K562 (cell line): ENCODE measurements around the gene INSM2. TPM values are rescaled to one million over a fixed set of nuclear protein-coding genes. Genes with fewer than 3 reads are reported as not detected.

Experiments
- ATAC-seq: fragments of 200-7000 bp; cut with Tn5 transposase; 3 replicates; pipeline ENCODE4 v1.9.1; 2020; ENCODE audit warnings: moderate library complexity
- BruUV-seq: library from RNA; stranded (reverse); fragments of 400-500 nt; replicated peaks from 2 replicates; lab custom pipeline; 2021; lab: Mats Ljungman, UMichigan
- CTCF ChIA-PET: fragments of 300-600 bp; formaldehyde crosslinking; extraction: SDS; loops from one replicate; lab custom pipeline; 2021; ENCODE audit warnings: low intra/inter-chr PET ratio; lab: Yijun Ruan, JAX
- POLR2A ChIA-PET: fragments of 300-600, 350-650 bp; sonication (Branson Sonifier 250); formaldehyde crosslinking; extraction: SDS; loops from one replicate; lab custom pipeline; 2021; ENCODE audit warnings: antibody characterized with exemption, inconsistent platforms; lab: Yijun Ruan, JAX
- DNase-seq, 4 experiments: peaks; one replicate each; pipeline versions ENCODE4 v3.0.0 to v3.0.0-alpha.2; 2011 to 2018; ENCODE audit warnings: low spot score in 3 of 4, mixed read lengths in 3 of 4; ENCODE audit errors: extremely low read depth in 1 of 4
- FAIRE-seq: peaks from 2 replicates; lab custom pipeline; 2011; peaks lifted over from hg19 to GRCh38; lab: Jason Lieb, UNC
- H2AFZ ChIP-seq: 2 replicates; pipeline ENCODE4 v1.6.0; 2011; ENCODE audit warnings: low read depth, low read length, control low read depth, inconsistent platforms
- H3K27ac ChIP-seq: fragments of 200-600 bp; 3 replicates; pipeline ENCODE4 v1.8.0; 2011; ENCODE audit warnings: low read depth, mild to moderate bottlenecking, control low read depth, inconsistent platforms, low read length, moderate library complexity, mixed read lengths; ENCODE audit errors: extremely low read depth
- H3K27me3 ChIP-seq, 2 experiments: fragments of 300-600 bp in 1 of 2; 2 replicates in 1 of 2; 3 replicates in 1 of 2; pipeline versions ENCODE4 v1.6.0 to v1.8.0; 2011; ENCODE audit warnings: inconsistent platforms in 2 of 2, low read length in 2 of 2, mild to moderate bottlenecking in 1 of 2, mixed read lengths in 1 of 2, moderate library complexity in 1 of 2; ENCODE audit not compliant: control insufficient read depth in 2 of 2, insufficient read depth in 2 of 2
- H3K36me3 ChIP-seq: fragments of 300-600 bp; 3 replicates; pipeline ENCODE4 v1.8.0; 2011; ENCODE audit warnings: mild to moderate bottlenecking, low read length, inconsistent platforms; ENCODE audit not compliant: control insufficient read depth, insufficient read depth
- H3K4me1 ChIP-seq, 2 experiments: fragments of 200-600 bp in 1 of 2; replicated peaks in 1 of 2; 2 replicates in 1 of 2; 3 replicates in 1 of 2; pipeline versions ENCODE4 v1.5.1 to v1.8.0; 2011; ENCODE audit warnings: inconsistent platforms in 2 of 2, low read length in 2 of 2, mild to moderate bottlenecking in 1 of 2, mixed read lengths in 1 of 2, moderate library complexity in 1 of 2; ENCODE audit not compliant: control insufficient read depth in 2 of 2, insufficient read depth in 2 of 2
- H3K4me2 ChIP-seq: 2 replicates; pipeline ENCODE4 v1.6.1; 2011; ENCODE audit warnings: low read length, control low read depth, inconsistent platforms, mixed read lengths; ENCODE audit not compliant: insufficient read depth
- H3K4me3 ChIP-seq: fragments of 200-600 bp; sonication (generic), shearing (Covaris generic); 2 replicates; pipeline ENCODE4 v1.5.1; 2016; ENCODE audit warnings: control low read depth, inconsistent platforms
- H3K79me2 ChIP-seq: fragments of 200-600 bp; 3 replicates; pipeline ENCODE4 v1.8.0; 2011; ENCODE audit warnings: low read length, inconsistent platforms; ENCODE audit not compliant: control insufficient read depth, insufficient read depth
- H3K9ac ChIP-seq, 2 experiments: 2 replicates each; pipeline versions ENCODE4 v1.6.0 to v1.6.1; 2011; ENCODE audit warnings: low read depth in 2 of 2, low read length in 2 of 2, control low read depth in 1 of 2, inconsistent platforms in 1 of 2, mild to moderate bottlenecking in 1 of 2, mixed read lengths in 1 of 2; ENCODE audit not compliant: insufficient read depth in 1 of 2
- H3K9me1 ChIP-seq: one replicate; pipeline ENCODE4 v1.6.0; 2011; ENCODE audit warnings: inconsistent platforms, mild to moderate bottlenecking, low read length, moderate library complexity; ENCODE audit not compliant: control insufficient read depth, insufficient read depth
- H3K9me3 ChIP-seq: replicated peaks from 2 replicates; pipeline ENCODE4 v1.5.1; 2011; ENCODE audit warnings: low read depth, low read length, inconsistent platforms; ENCODE audit not compliant: control insufficient read depth, insufficient read depth
- H4K20me1 ChIP-seq: replicated peaks from 2 replicates; pipeline ENCODE4 v1.6.1; 2011; ENCODE audit warnings: low read length, inconsistent platforms, mixed read lengths; ENCODE audit not compliant: control insufficient read depth, insufficient read depth
- CTBP1 ChIP-seq: fragments of 450-650 bp; IDR thresholded peaks from 2 replicates; pipeline ENCODE4 v1.6.1; 2016; ENCODE audit warnings: borderline replicate concordance
- CTCF ChIP-seq, 3 experiments: IDR thresholded peaks in 2 of 3; conservative IDR thresholded peaks in 1 of 3; 2 replicates each; pipeline ENCODE4 v1.5.1; 2011 to 2012; ENCODE audit warnings: low read length in 3 of 3, mild to moderate bottlenecking in 3 of 3, control low read depth in 2 of 3, improper control_type of control experiment in 1 of 3, inconsistent platforms in 1 of 3, low read depth in 1 of 3, mixed read lengths in 1 of 3, moderate library complexity in 1 of 3; ENCODE audit not compliant: insufficient read depth in 2 of 3
- IFI16 ChIP-seq: fragments of 250-450 bp; sonication (Bioruptor Pico); IDR thresholded peaks from 2 replicates; pipeline ENCODE4 v2.1.2; 2022; ENCODE audit warnings: mild to moderate bottlenecking, inconsistent platforms
- RAD21 ChIP-seq, 2 experiments: fragments of 250-450 bp in 1 of 2; fragments of 450-650 bp in 1 of 2; sonication (Bioruptor Pico) in 1 of 2; formaldehyde crosslinking in 1 of 2; IDR thresholded peaks in 1 of 2; conservative IDR thresholded peaks in 1 of 2; 2 replicates each; pipeline versions ENCODE4 v1.4.0 to v1.8.0; 2020 to 2022; ENCODE audit warnings: mild to moderate bottlenecking in 2 of 2, moderate library complexity in 1 of 2
- REST ChIP-seq, 2 experiments: fragments of 450-650 bp; formaldehyde crosslinking in 1 of 2; IDR thresholded peaks; 2 replicates each; pipeline versions ENCODE4 v1.4.0 to v1.6.1; 2014 to 2020; ENCODE audit warnings: mild to moderate bottlenecking in 2 of 2, borderline replicate concordance in 1 of 2, low read depth in 1 of 2
- SOX6 ChIP-seq: fragments of 450-650 bp; IDR thresholded peaks from 2 replicates; pipeline ENCODE4 v1.6.1; 2014; ENCODE audit warnings: mild to moderate bottlenecking
- ZNF740 ChIP-seq, 3 experiments: fragments of 200-800 bp in 1 of 3; sonication (Bioruptor generic) in 1 of 3; sonication (generic) in 1 of 3; formaldehyde crosslinking in 1 of 3; IDR thresholded peaks; 2 replicates each; pipeline versions ENCODE4 v1.6.1 to v1.8.0; 2016 to 2022; ENCODE audit warnings: mild to moderate bottlenecking in 2 of 3, missing compliant biosample characterization in 2 of 3, missing genetic modification characterization in 2 of 3, missing genetic modification reagents in 1 of 3
- WGBS: fragments of 100-300 bp; shearing (Covaris generic); methylation state at CpG from one replicate; pipeline ENCODE4 v1.1.6; 2016; ENCODE audit warnings: low coverage, mixed read lengths; ENCODE audit not compliant: insufficient coverage; ENCODE audit errors: missing lambda C conversion rate; 5-methylcytosine and 5-hydroxymethylcytosine counted together
- in situ Hi-C: fragments of 300-500 bp; cut with MboI; formaldehyde crosslinking; loops from 4 replicates; pipeline ENCODE4 v1.15.0; 2018; ENCODE audit warnings: inconsistent platforms, mixed read lengths
- intact Hi-C: fragments of 100-400 bp; cut with micrococcal nuclease; formaldehyde crosslinking; loops from 2 replicates; pipeline ENCODE4 v1.14.2; 2022
- polyA plus RNA-seq, 8 experiments: library from polyadenylated mRNA; depleted of rRNA in 4 of 8; stranded (reverse) in 5 of 8; unstranded in 3 of 8; fragments of >200 nt; fragmentation: Nextera tagmentation in 2 of 8; fragmentation: Illumina TruSeq in 1 of 8; extraction: Ambion mirVana in 2 of 8; extraction: Trizol in 1 of 8; gene quantifications; 2 replicates each; pipeline versions ENCODE4 v1.2.1 to v1.2.3, GENCODE V29; 2011 to 2014; ENCODE audit warnings: inconsistent platforms in 1 of 8, missing spikeins in 1 of 8
- total RNA-seq, 7 experiments: library from RNA; depleted of rRNA in 6 of 7; stranded (reverse); fragments of >200 nt in 6 of 7; fragmentation: Illumina TruSeq in 2 of 7; extraction: Trizol in 2 of 7; gene quantifications; 2 replicates each; pipeline versions ENCODE4 v1.2.1 to v1.2.3, GENCODE V29; 2011 to 2021; ENCODE audit warnings: low replicate concordance in 1 of 7

Gene INSM2
- total and polyA plus RNA-seq, 9 of the 15 experiments (the other 6 are each of a cell fraction or from before 2014, with no cell fraction given), result not detected

GRCh38 chr14:35534208-35534872 is 376 bp downstream of the INSM2 start:
- intact Hi-C loops, result loop anchor here (5.0 to 10.0 kb wide), 2 partner anchors 153 to 290 kb away; partner anchors contain the start of gene BRMS1L
- TF ChIP-seq SOX6 (no peak), CTCF (IDR thresholded peaks at IDR 0.05 in 2 of 3, conservative IDR thresholded peaks at IDR 0.05 in 1 of 3; ENCODE audit: insufficient read depth in 2 of 3, low read depth in 1 of 3, low read length in 3 of 3) (peak in 1 of 3 experiments; percentile 12; a peak in 1 of 6 replicates), CTBP1 (no peak), IFI16 (CRISPR knock-in tag) (no peak), ZNF740 (CRISPR knock-in tag; IDR thresholded peaks at IDR 0.05) (0 out of 2 replicates have a peak, but pooled peaks have one; percentile 35), ZNF740 (tag; IDR thresholded peaks at IDR 0.05) (no peak), RAD21 (CRISPR knock-in tag; conservative IDR thresholded peaks at IDR 0.05 in 1 of 2, IDR thresholded peaks at IDR 0.05 in 1 of 2) (peak in 1 of 2 experiments; percentile 14; a peak in 1 of 4 replicates), REST (IDR thresholded peaks at IDR 0.05; ENCODE audit: borderline replicate concordance) (0 out of 2 replicates have a peak, but pooled peaks have one; percentile 28), REST (CRISPR knock-in tag; IDR thresholded peaks at IDR 0.05; ENCODE audit: low read depth) (no peak)
- Histone ChIP-seq H3K27ac (no peak overlapping the region), H3K4me2 (peak overlapping the region; percentile 70; the same call in 1 of the 2 replicates), H3K9ac (no peak overlapping the region), H3K4me3 (peak overlapping the region; percentile 41), H3K9me3 (no peaks in the 10 kb centered on the region), H2AFZ (no peak overlapping the region), H3K9me1 (no peaks in the 10 kb centered on the region), H4K20me1 (no peaks in the 10 kb centered on the region), H3K36me3 (no peaks in the 10 kb centered on the region), H3K27me3 (peaks cover 7 to 18% of the 10 kb centered on the region in 2 experiments; a peak in 4 of 5 replicates), H3K79me2 (no peaks in the 10 kb centered on the region), H3K4me1 (peaks cover 0 to 28% of the 10 kb centered on the region in 2 experiments; a peak in 2 of 5 replicates)
- CTCF ChIA-PET, result no interaction called here
- no TSS peak for BruUV-seq
- ATAC-seq (peak; percentile 66), DNase-seq (peak in 2 of 4 experiments; percentile 13 to 17), FAIRE-seq (no peak)
- in situ Hi-C loops, result no loop called here
- 7% methylated on average over 9 of the region's 77 CpGs for WGBS
- POLR2A ChIA-PET, result no interaction called here
